Measurements from ENCODE around the gene ELP2.

GRCh38 chr18:36132756-36133155 lies 3.1 kb downstream of the ELP2 start:
- TF ChIP-seq MYC (IDR thresholded peaks at IDR 0.05; ENCODE audit: low read depth, low read length) (no peak), POLR2A (IDR thresholded peaks at IDR 0.05; ENCODE audit: low read depth, low read length) (no peak), CTCF (IDR thresholded peaks at IDR 0.05; ENCODE audit: extremely low read depth in 1 of 2, insufficient read depth in 1 of 2, low read depth in 1 of 2, low read length in 2 of 2) (no peak), GATA2 (IDR thresholded peaks at IDR 0.05; ENCODE audit: insufficient read depth, insufficient read length, low read depth, low read length) (no peak), MAX (IDR thresholded peaks at IDR 0.05; ENCODE audit: insufficient read depth, insufficient read length) (no peak), EZH2 (IDR thresholded peaks at IDR 0.05; ENCODE audit: borderline replicate concordance, low read depth, low read length, severe bottlenecking) (no peak), POLR2AphosphoS5 (IDR thresholded peaks at IDR 0.05; ENCODE audit: insufficient read depth, low read depth, low read length) (no peak)
